HG02970 (cell line): ENCODE results near the gene KRTAP4-3.
"Not testable (repeated sequence)": the region's sequence is repeated elsewhere in the genome, so short reads cannot be mapped to it uniquely, and the experiment has no call there.

Experiments
- ATAC-seq: cut with Tn5 transposase; IDR thresholded peaks from one replicate; pipeline ENCODE4 v1.9.1; 2021; ENCODE audit warnings: mild to moderate bottlenecking, moderate library complexity, moderate number of reproducible peaks; ENCODE audit not compliant: unreplicated experiment, low FRiP score

KRTAP4-3 gene

DNA sequence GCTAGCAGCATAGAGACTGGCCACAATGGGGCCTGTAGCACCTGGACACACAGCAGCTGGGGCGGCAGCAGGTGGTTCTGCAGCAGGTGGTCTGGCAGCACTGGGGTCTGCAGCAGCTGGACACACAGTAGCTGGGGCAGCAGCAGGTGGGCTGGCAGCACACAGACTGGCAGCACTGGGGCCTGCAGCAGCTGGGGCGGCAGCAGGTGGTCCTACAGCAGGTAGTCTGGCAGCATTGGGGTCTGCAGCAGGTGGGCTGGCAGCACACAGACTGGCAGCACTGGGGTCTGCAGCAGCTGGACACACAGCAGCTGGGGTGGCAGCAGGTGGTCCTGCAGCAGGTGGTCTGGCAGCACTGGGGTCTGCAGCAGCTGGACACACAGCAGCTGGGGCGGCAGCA lies 7.8 kb downstream of the KRTAP4-3 start:
- ATAC-seq: not testable (repeated sequence)

DNA sequence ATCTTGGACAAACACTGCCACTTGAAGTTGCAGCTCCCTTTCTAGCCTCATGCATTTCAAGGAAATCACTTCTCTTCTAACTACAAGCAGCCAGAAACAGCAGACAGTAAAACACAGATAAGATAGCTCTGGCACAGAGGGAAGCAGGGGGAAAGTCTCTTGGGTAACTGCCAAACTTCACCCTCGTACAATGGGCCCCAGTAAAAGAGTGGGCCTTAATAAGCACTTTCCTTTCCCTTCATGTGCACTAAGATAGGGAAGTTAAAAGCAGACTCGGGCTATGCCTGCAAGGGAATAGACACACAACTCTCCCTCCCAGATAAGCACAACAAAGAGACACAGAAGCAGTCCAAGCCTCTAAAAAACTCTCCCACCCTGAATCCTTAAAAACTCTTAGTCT lies 14.2 kb downstream of the KRTAP4-3 start:
- no peak for ATAC-seq

DNA sequence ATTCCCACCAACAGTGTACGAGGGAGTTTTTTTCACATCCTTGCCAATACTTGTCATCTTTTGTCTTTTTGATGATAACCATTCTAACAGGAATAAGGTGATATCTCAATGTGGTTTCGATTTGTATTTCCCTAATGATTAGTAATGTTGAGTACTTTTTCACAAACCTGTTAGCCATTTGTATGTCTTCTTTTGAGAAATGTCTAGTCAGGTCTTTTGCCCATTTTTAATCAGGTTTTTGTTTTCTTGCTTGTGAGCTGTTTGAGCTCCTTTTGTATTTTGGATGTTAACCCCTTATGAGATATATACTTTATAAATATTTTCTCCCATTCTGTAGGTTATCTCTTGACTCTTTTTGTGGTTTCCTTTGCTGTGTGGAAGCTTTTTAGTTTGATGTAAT lies 16.5 kb downstream of the KRTAP4-3 start:
- ATAC-seq: no peak

DNA sequence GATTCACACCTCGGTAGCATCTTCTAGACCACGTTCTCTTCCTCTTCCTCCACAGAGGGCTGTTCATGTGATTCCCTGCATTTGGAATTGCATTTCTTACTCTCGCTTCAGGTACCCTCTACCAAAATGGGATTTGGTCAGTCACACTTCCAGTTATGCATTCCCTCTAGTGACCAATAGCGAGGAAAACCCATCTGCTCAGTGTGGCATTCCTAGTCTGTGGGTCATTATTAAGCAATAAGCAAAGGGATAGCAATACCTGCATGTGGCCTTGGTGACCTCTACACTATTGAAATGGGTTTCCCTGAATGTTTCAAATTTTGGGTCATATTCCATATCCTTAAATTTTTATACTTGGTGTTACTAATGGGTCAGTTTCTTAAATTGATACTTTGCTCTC lies 18.0 kb downstream of the KRTAP4-3 start:
- ATAC-seq: no peak

DNA sequence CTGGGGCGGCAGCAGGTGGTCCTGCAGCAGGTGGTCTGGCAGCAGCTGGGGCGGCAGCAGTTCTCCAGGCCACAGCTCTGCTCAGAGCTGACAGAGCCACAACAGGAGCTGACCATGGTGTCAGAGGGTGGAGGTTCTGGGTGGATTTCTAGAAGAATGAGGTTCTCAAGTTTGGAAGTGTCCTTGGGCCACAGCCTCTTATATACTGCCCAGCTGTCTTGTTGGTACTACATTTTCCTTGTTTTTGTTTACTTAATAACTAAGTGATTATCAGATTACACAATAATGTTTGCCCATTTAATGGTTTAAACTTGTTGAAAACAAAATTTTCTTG lies 18.4 kb downstream of the KRTAP4-3 start, which contains the start of gene KRTAP4-5:
KRTAP4-5 (minus strand) TSS at position 174 of the 334 bp plus-strand sequence; CDS start at position 116, 58 bp downstream.
- no peak for ATAC-seq

DNA sequence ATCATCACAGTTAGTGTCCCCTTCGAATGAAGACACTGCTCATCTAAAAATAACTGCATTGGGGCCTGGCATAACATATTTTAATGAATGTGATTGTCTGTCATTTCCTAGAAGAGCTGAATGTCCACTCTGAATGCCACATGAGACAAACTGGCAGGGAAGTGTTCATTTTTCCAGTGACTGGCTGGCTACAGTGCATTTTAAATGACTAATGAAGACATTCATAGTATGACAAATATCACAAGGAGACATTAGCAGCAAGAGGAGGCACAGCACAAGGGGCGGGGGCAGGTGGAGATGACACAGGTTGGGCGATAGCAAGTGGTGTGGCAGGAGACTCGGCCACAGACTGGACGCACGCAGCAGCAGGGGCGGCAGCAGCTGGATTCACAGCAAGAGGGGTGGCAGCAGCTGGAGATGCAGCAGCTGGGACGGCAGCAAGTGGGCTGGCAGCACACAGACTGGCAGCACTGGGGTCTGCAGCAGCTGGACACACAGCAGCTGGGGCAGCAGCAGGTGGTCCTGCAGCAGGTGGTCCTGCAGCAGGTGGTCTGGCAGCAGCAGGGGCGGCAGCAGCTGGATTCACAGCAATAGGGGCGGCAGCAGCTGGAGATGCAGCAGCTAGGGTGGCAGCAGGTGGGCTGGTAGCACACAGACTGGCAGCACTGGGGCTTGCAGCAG lies 18.9 kb downstream of the KRTAP4-3 start:
- ATAC-seq: not testable (repeated sequence)

DNA sequence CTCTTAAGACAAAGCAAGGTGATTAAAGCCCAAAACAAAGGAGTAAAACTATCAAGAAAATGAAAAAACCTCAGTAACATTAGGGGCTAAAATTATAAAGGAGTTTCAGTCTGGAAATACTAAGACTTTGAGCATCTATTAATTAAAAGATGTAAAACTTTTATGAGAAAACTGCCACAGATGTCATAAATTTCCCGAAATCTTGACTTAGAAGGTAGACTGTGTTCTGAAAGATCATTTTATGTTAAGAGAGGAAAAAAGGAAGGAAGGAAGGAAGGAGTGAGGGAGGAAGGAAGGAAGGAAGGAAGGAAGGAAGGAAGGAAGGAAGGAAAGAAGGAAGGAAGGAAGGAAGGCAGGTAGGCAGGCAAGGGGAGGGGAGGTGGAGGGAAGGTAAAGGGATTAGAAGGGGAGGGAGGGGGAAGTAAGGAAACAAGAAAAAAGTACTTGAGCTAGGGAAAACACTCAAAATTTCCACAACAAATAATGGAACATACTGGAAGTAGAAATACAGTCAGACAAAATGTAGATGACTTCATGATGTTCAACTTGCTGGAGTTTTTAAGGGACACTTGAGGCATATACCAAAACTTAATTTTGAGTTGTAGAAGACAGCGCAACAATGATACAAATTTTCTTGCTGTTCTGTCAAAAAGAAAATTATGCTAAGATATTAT lies 20.4 kb downstream of the KRTAP4-3 start:
- no peak for ATAC-seq

DNA sequence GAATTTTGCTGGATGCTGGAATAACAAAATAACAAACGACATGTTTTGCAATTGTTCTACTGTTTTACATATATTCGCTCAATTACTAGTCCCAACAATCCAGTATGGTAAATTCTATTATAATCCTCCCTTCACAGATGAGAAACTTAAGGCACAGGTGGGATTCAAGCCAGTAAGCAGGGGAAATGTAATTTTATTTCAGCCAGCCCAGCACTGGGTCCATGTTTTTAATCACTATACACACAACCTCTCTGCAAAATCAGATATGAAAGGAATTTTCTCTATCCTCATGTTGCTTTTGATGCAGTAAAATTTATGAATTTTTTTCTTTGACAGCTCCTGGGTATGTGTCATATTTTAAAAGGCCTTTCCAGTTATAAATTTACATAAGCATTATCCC lies 22.8 kb downstream of the KRTAP4-3 start:
- ATAC-seq: no peak

DNA sequence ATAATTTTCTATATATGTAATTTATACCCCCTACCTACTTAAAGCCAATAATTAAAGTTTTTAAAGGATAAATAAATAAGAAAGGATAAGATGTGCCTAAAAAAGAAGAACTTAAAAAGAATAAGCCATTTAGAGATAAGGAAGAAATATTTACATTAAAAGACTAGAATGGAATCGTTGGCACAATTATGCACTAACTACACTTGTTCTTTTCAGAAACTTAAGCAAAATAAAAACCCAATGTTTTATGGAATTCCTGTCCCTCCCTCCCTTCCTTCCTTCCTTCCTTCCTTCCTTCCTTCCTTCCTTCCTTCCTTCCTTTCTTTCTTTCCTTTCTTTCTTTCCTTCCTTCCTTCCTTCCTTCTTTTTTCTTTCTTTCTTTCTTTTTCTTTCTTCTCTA lies 23.2 kb downstream of the KRTAP4-3 start:
- ATAC-seq: no peak

DNA sequence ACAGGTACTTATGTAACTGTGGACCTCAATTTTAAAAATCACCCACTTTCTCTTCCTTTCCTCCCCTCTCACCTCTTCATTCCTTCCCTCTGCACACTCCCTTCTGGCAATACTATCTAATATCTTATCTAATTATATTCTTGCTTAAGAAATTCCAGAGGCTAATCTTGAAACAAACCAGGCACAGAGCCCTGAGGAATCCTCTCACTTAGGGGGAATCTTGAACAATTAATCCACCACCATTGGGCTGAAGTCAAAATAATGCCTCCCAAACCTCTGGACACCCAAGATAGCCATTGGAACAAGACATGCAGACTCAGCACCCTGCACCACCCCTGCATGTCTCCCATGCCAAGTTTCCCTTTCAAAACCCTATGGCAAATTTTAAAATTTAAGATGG lies 26.7 kb downstream of the KRTAP4-3 start:
- ATAC-seq: no peak

DNA sequence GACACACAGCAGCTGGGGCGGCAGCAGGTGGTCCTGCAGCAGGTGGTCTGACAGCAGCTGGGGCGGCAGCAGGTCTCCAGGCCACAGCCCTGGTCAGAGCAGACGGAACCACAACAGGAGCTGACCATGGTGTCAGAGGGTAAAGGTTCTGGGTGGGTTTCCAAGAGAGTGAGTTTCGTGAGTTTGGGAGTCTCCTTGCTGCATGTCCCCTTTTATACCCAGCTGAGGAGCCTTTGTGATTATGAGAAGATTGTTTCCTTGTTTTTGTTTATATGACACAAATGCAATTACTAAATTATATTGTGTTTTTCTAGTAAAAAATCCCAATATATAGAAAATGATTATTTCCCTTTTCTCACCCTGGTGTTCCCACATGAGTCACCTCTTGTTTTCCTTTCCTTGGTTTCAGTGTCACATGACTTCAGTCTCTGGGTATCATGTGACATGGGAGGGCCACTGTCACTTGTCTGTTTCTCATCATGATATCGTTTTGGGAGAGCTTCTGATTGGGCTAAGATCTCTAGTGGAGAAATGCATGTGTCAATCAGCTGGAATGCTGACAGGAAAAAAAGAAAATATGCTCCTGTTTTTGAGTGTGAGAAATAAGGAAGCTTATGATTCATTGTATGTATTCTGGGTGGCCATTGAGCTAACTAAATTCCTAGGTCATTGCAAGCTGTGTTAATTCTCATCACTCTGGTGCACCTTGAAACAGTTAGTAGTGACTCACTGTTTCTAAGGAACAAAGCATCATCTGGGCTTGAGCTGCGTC lies 27.5 kb downstream of the KRTAP4-3 start, which contains the start of gene KRTAP4-6:
KRTAP4-6 (minus strand) TSS at position 185 of the 772 bp plus-strand sequence; CDS start at position 128, 57 bp downstream.
- ATAC-seq: no peak

DNA sequence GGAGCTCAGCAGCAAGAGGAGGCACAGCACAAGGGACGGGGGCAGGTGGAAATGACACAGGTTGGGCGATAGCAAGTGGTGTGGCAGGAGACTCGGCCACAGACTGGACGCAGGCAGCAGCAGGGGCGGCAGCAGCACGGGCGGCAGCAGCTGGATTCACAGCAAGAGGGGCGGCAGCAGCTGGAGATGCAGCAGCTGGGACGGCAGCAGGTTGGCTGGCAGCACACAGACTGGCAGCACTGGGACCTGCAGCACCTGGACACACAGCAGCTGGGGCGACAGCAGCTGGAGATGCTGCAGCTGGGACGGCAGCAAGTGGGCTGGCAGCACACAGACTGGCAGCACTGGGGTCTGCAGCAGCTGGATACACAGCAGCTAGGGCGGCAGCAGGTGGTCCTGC lies 28.2 kb downstream of the KRTAP4-3 start:
- ATAC-seq: not testable (repeated sequence)

DNA sequence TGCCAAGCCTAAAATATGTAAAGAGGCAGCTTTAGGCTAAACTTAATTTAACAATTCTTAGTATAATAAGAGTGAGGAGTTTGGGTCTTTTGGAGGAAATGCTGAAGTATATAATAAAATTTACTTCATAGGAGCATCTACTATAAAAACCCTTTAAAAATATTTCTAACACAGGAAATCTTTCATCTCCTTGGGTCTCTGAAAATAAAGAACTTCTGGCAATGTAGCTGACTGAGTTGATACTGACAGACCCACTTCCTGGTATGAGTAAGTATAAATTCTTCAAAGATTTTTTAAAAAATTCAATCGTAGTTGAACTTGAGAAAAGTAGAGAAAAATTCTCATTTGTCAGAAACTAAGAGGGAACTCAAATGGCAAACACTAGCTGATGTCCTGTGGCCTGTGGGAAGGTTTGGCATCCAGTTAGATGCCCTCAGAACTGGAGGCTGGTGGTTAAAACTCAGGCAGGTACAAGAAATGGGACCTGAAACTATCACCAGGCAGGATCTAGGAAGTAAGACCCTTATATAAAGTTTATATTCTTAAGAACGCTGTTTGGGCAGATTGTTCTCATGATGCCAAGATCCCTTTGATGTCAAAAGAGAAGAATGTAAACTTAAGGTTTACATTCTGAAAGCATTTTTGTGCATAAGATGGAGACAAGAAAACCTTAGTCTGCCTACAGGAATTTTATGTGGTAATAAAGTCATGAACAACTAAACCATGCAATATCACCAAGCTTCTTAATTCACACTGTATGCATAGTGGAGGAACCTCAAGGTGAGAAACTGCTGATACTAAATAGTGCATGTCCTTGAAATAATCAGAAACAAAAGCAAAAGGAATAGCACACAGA lies 33.9 kb downstream of the KRTAP4-3 start:
- ATAC-seq: no peak

DNA sequence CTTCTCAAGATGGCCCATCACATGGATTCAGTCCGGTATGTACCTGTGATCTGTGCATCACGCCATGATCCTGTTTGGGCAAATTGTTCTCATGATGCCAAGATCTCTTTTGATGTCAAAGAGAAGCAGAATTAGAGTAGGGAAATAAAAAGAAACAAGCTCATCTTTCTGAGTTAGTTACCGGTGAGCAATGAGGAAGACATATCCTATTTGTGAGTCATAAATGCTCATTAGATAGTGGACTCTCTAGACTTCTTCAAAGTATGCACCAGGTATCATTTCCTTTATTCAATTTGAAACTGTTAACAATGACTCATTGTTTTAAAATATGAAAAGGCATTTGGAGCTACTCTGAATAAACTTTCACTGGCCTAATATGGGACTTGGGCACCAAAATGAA lies 36.0 kb downstream of the KRTAP4-3 start:
- no peak for ATAC-seq

DNA sequence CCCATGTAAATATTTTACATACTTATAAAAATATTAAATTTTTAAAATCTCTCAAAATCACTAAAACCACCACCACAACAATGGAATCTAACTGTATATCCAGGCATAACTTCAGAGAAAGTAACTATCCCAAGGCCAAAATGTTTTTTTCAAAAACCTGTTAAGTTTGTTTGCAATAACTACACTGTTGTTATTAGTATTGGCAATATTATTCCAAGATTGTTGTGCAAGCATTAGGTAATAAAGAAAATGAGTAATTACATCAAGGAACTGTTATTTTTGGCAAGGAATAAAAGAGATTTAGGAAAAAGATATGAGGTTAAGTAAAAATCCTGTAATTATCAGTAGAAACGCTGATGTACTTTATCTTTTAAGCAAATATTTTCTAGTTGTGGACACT lies 40.6 kb downstream of the KRTAP4-3 start:
- no peak for ATAC-seq

DNA sequence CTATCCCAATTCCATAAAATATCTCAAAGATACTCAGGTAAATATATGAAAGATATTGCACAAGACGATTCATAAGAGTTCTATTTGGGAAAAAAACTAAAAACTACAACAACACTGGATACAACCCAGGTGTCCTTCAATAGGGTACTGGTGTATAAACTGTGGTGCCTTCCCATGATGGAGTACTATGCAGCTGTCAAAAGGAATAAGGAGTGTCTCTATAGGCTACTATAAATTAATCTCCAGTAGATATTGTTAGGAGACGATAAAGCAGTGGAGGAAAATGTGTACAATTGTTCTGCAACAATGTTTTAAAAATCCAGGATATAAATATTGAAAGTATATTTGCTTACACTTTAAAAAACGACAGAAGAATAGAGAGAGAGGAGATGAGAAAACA lies 41.6 kb downstream of the KRTAP4-3 start:
- ATAC-seq: no peak

DNA sequence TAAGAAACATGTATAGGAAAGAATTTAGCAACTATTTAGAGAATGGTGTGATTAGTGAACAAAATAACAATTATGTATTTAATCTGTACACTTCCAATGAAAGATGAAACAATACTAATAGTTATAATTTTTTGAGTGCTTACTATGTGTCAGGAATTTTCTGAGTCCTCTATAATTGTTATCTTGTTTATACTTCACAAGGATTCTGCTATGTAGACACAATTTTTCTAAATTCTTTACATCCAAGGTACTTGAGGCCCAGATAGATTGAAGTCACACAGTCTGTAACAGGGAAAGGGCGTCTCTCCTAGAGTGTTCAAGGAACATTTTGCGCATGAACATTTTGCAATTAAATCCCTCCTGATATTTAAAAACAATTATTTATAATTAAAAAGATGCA lies 43.0 kb downstream of the KRTAP4-3 start:
- no peak for ATAC-seq

DNA sequence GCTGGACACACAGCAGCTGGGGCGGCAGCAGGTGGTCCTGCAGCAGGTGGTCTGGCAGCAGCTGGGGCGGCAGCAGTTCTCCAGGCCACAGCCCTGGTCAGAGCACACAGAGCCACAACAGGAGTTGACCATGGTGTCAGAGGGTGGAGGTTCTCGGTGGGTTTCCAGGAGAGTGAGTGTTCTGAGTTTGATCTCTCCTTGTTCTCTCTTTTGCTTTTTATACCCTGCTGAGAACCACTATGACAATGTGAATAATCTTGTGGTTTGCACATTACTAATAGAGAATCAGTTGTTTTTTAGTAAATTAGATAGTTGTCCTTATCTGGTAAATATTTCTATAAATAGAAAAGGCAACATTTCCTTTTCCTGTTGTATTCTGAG lies 44.0 kb downstream of the KRTAP4-3 start, which contains the start of gene KRTAP4-12:
KRTAP4-12 (minus strand) TSS at position 192 of the 381 bp plus-strand sequence; CDS start at position 132, 60 bp downstream.
- ATAC-seq: not testable (repeated sequence)

DNA sequence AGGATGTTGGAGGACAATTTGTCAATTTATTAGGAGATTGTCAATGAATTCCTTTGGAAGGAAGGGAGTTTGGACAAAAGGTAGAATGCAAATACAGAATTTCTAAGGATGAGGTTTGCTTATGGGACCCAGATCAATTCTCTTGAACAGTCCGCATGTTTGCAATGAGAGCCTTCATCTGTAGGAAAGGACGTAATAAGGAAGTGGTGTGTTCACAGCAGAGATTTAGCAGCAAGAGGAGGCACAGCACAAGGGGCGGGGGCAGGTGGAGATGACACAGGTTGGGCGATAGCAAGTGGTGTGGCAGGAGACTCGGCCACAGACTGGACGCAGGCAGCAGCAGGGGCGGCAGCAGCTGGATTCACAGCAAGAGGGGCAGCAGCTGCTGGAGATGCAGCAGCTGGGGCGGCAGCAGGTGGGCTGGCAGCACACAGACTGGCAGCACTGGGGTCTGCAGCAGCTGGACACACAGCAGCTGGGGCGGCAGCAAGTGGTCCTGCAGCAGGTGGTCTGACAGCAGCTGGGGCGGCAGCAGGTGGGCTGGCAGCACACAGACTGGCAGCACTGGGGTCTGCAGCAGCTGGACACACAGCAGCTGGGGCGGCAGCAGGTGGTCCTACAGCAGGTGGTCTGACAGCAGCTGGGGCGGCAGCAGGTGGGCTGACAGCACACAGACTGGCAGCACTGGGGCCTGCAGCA lies 44.6 kb downstream of the KRTAP4-3 start:
- not testable (repeated sequence) for ATAC-seq

DNA sequence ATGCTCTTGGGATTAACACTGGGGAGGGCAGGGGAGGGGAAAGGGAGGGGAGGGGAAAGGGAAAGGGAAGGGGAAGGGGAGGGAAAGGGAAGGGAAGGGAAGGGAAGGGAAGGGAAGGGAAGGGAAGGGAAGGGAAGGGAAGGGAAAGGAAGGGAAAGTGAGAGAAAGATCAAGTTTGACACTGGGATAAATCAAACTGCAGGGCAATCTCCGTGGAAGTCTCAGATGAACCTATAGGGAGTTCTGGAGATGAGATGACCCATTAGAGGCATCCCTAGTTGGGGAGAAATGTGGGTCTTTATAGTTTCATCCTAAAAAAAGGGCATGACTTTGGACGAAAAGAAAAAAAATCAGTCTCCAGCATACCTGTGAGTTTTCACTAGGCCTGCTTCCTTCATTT lies 46.3 kb downstream of the KRTAP4-3 start:
- no peak for ATAC-seq
